Activated naive CD8-positive, alpha-beta T cell treated with anti-CD3 and anti-CD28 coated beads, Interleukin-2, amount 50 U/mL, for 16 hours (primary cell): Measurements from ENCODE around the gene GMPR.
A peak's percentile ranks its signal among the peaks of the same experiment; 100 is the strongest.

Experiments used
- DNase-seq: peaks from one replicate; pipeline ENCODE4 v3.0.0-alpha.2; 2020; ENCODE audit warnings: low read depth, low spot score

GMPR gene

DNA sequence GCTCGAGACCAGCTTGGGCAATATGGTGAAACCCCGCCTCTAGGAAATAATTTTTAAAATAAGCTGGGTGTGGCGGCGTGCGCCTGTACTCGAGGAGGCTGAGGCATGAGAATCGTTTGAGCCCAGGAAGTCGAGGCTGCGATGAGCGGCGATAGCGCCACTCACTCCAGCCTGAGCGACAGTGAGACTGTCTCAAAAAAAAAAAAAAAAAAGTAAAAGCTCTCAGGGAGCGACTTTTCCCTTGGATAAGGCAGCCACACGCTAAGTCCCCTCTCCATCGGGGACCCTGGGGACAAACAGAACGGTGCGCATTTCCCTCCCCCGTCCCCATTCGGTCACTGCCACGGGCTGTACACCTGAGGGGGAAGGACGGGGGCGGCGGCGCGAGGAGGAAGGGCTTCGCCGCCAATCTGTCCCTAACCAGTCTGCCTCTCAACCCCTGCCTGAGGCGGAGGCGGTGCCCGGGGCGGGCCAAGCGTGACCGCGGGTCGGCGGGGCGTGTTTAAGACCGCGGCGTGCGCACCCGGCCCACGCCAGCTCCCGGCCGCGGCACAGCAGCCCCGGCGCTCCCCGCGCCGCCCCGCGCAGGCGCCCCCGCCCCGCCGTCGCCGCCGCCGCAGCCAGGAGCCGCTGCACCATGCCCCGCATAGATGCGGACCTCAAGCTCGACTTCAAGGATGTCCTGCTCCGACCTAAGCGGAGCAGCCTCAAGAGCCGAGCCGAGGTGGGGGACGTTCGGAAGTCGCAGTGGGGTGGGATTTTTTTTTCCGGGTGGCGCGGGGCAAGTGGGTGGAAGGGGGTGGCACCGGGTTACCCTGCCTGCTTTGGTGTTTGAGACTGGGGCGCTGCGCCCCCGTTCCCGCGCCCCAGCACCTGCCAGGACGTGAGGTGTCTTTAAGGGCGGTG lies at the start of gene GMPR:
GMPR (plus strand) TSS at position 531 of the 906 bp plus-strand sequence; CDS start at position 638, 107 bp downstream.
- peak; percentile 37 for DNase-seq

DNA sequence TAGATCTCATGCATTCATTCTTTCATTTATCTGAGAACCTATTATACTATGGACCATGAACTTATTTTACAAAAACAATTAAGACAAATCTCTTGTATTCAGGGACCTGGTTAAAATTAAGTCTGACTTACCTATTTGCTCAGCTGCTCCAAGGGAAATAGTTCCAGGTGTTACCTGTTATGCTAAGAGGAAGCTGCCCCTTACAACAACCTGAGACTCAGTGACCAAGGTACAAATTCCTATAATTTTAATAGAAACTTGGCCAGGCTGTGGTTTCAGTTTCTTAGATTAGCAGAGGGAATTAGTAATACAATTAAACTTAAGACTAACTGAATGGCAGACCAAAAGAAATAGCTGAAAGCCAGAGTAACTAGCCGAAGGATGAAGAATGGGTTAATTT lies 48.2 kb upstream of the GMPR start:
- no peak for DNase-seq

- no peak for DNase-seq
Measured at GRCh38 chr6:16196260-16196983, 42.0 kb upstream of the GMPR start.

DNA sequence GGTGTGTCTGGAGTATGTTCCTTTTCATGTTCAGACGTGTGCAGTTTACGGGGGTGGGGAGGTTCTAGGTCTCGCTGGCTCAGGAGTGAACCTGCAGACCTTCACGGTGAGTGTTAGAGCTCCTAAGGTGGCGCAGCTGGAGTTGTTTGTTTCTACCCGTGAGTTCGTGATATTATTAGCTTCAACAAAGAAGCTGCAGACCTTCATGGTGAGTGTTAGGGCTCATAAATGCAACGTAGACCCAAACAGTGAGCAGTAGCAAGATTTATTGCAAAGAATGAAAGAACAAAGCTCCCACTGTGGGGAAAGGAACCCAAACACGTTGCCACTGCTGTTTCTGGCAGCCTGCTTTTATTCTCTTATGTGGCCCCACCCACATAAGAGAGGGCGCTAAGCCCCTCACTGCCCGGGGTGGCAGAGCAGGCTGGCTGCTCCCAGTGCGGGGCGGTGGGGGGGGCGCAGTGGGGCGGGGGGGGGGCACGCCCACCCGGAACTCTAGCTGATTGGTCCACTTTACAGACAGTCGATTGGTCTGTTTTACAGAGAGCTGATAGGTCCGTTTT lies 41.3 kb upstream of the GMPR start:
- DNase-seq: no peak

DNA sequence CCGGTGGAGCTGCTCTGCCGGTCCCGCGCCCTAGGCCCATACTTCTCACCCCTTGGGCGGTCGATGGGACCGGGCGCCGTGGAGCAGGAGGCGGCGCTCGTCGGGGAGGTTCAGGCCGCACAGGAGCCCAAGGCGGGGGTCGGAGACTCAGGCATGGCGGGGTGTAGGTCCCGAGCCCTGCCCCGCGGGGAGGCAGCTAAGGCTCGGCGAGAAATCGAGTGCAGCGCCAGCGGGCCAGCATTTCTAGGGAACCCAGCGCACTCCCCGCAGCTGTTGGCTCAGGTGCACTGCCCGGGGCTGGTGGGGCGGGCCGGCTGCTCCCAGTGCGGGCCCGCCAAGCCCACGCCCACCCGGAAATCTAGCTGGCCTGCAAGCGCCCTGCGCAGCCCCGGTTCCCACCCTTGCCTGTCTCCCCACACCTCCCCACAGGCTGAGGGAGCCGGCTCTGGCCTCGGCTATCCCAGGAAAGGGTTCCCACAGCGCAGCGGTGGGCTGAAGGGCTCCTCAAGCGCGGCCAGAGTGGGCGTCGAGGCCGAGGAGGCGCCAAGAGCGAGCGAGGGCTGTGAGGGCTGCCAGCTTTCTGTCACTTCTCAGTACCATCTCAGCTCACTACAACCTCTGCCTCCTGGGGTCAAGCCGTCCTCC lies 40.2 kb upstream of the GMPR start:
- no peak for DNase-seq

DNA sequence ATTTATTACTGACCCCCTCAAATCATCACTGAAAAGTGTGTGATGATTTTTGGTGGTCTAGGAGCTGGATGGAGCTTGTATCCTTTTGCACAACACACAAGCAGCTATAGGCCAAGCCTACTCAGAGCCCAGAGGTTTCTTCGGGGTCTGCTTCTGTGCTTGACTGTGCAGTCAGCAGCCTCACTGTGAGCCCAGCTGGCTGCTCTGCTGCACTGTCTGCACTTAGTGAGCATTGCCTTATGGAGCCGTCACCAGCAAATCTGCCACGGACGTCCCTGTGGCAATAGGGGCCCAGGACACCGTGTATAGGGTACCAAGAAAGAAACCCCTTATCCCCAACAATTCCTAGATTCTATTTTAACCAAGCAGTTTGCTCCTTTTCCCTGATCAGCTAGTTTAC lies 38.6 kb upstream of the GMPR start:
- DNase-seq: no peak

DNA sequence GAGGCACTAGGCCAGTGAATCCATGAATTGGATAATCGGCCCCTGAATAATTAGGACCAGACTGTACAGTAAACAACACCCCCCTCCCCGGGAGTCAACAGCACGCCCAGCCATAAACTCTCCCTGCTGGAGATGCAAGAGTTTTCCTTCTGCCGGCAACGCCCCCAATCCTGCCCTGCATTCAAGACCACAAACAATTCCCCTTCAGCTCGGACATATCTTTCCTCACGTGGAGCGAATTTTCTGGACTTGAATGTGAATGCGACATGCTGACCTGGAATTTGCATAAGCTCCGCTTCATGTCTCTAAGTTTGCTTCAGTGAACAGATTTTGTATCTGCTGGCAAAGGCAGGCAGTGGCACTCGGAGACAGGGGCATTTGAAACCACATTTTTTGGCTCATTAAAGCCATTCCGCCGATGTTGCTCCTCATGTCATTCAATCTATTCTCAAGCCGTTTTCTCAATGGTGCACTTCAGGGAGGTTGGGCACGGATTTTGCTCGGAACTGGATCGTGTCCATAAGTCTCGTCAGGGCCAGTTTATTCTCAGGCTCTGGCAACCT lies 38.0 kb upstream of the GMPR start:
- no peak for DNase-seq

GRCh38 chr6:16201706-16202105 lies 36.7 kb upstream of the GMPR start:
- DNase-seq: no peak

DNA sequence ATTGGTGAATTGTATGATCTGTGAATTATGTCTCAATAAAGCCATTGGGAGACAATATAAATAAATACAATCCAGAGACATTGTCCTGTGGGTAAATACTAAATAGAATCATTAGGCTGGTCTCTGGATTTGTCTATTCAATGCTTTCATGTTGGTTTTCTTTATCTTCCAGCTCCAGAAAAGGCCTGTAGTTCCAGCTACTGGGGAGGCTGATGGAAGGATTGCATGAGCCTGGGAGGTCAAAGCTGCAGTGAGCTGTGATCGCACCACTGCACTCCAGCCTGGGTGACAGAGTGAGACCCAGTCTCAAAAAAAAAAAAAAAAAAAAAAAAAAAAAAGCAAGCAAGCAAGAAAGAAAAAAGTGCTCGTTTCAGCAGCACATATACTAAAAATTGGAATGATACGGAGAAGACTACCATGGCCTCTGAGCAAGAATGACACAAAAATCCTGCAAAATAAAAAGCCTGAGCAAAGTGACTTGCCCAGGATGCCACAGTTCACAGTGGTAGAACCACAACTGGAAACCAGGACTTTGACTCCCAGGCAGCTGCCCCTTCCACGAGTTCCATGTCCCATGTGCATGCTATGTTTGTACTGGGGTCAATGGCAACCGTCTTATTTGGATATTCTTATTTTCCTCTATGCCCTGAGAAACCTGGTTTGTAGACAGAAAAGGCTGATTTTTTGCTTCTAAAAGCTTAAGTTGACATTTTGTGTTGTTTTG lies 33.6 kb upstream of the GMPR start:
- no peak for DNase-seq

DNA sequence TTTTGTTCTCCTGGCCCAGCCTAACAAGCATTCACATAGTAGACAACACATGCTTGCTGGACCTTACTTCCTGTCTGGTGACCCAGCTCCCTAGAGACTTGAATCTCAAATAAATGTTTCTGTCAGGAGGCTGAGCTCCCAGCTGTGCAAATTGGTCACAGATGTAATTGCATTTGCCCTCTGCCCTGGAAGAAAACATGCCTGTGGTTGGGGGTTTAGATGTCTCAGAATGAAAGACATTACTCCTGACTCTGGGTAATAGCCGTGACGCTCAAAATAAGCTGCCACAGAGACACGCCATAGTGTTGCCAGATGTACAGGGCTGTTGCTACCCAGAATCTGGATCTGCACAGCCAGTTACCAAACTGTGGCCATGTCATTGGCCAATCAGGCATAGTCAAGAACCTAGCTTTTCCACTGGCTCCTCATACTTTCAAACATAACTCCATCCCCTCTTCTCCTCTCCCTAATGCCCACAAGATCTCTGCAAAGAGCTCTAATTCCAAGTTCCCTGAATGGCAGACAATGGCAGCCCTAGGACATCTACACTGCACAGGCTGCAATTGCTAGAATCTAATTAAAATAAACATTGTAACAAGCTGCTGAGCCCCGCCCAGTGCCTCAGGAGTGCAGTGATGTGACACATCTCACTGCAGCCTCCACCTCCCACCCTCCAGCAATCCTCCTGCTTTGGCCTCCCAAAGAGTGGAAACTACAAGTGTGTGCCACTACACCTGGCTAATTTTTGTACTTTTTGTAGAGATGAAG lies 32.8 kb upstream of the GMPR start:
- no peak for DNase-seq

- no peak for DNase-seq
Measured at GRCh38 chr6:16206595-16207037, 31.8 kb upstream of the GMPR start.

- DNase-seq: no peak
Measured at GRCh38 chr6:16208989-16209388, 29.4 kb upstream of the GMPR start.

DNA sequence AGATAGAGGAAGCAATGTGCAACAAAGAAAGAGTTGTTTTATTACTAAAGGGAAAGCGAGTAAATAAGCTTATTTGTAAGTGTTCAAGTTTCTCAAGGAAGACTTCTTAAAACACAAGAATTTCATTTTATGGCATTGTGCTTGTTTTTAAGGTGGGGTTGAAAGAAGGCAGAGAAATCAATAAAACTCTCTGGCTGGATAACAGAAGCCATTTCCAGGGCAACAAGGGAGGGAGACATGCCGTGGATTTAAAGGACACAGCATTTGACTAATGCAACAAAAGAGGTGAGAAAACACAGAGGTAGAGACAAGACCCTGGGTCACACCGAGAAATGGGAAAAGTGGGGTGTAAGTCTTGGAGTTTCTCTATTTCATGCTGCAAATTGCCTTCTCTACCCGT lies 28.8 kb upstream of the GMPR start:
- DNase-seq: no peak

GRCh38 chr6:16212276-16212675 lies 26.1 kb upstream of the GMPR start:
- no peak for DNase-seq

GRCh38 chr6:16216501-16217155 lies 21.8 kb upstream of the GMPR start:
- no peak for DNase-seq

- no peak for DNase-seq
Measured at GRCh38 chr6:16217156-16217721, 21.1 kb upstream of the GMPR start.

GRCh38 chr6:16222826-16223225 lies 15.6 kb upstream of the GMPR start:
- no peak for DNase-seq

DNA sequence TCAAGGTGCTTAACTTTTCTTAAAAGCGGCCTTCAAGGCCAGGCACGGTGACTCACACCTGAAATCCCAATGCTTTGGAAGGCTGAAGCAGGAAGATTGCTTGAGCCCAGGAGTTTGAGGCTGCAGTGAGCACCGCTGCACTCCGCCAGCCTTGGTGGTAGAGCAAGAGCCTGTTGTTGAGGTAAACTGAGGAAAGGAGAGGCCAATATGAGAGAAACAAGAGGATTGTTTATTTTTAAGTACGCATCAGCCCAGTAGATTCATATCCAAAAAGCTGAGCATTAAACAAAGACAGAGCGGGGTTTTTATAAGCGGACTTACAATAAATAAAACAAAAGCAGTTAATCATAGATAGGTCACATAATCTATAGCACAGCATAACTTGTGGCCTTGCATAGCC lies 15.0 kb upstream of the GMPR start:
- DNase-seq: no peak

DNA sequence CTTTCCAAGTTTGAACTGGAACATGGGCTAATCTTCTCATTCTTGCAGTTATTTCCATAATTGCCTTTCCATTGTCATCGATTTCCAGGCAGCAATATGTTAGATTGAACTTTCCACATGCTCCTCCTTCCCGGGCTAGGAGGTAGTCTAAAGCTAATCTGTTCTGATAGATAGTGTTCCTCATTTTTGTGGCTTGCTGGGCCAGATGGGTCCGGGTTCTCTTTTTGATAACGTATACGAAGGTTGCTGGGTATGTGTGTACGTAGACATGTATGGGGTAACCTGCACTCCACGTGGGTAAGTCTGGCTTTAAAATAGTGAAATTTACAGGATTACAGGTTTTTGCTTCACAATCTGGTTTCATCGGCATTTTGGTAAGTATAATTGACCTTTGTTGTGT lies 14.0 kb upstream of the GMPR start:
- DNase-seq: no peak
